Nephron progenitor cell (in vitro differentiated cells): ENCODE measurements around the gene OR10H1.
"Not testable (repeated sequence)": the region's sequence is repeated elsewhere in the genome, so short reads cannot be mapped to it uniquely, and the experiment has no call there.

Experiments used
- DNase-seq: peaks from one replicate; pipeline ENCODE4 v3.0.0; 2021
- H3K27ac Mint-ChIP-seq: 2 replicates; pipeline ENCODE4 v1.8.0; 2021; ENCODE audit warnings: mild to moderate bottlenecking, moderate library complexity, mixed read lengths
- H3K27me3 Mint-ChIP-seq: 2 replicates; pipeline ENCODE4 v1.8.0; 2021; ENCODE audit warnings: mild to moderate bottlenecking, low read depth, mixed read lengths; ENCODE audit not compliant: poor library complexity
- H3K36me3 Mint-ChIP-seq: 2 replicates; pipeline ENCODE4 v1.8.0; 2021; ENCODE audit warnings: low read depth, mixed read lengths
- H3K4me1 Mint-ChIP-seq: 2 replicates; pipeline ENCODE4 v1.8.0; 2021; ENCODE audit warnings: mixed read lengths
- H3K4me3 Mint-ChIP-seq: 2 replicates; pipeline ENCODE4 v1.8.0; 2021; ENCODE audit warnings: mild to moderate bottlenecking, moderate library complexity, mixed read lengths
- H3K9me3 Mint-ChIP-seq: 2 replicates; pipeline ENCODE4 v1.8.0; 2021; ENCODE audit warnings: mild to moderate bottlenecking, moderate library complexity, mixed read lengths
- CTCF ChIP-seq: fragments of 200-600 bp; sonication (generic); IDR thresholded peaks from 2 replicates; pipeline ENCODE4 v1.5.0; 2021; ENCODE audit warnings: antibody characterized with exemption

Gene OR10H1

DNA sequence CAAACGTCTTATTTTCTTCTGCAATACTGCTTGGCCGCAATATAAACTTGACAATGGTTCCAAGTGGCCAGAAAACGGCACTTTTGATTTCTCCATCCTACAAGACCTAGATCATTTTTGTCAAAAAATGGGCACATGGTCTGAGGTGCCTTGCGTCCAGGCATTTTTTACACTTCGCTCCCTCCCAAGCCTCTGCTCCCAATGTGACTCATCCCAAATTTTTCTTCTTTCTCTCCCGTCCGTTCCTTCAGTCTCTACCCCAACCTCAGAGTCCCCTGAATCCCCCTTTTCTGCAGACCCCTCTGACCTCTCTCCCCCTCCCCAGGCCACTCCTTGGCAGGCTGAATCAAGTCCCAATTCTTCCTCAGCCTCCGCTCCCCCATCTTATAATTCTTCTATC, 14.3 kb upstream of the OR10H1 start:
- Mint-ChIP-seq H3K27ac (no peak overlapping the region), H3K9me3 (peaks cover 23% of the 10 kb centered on the region), H3K4me1 (no peaks in the 10 kb centered on the region), H3K27me3 (no peaks in the 10 kb centered on the region), H3K36me3 (no peaks in the 10 kb centered on the region), H3K4me3 (no peak overlapping the region)
- TF ChIP-seq CTCF: no peak
- no peak for DNase-seq

- H3K36me3 Mint-ChIP-seq: no peaks in the 10 kb centered on the region
- no peak overlapping the region for H3K4me3 Mint-ChIP-seq
- DNase-seq: no peak
- H3K27me3 Mint-ChIP-seq: no peaks in the 10 kb centered on the region
- no peak overlapping the region for H3K27ac Mint-ChIP-seq
- TF ChIP-seq CTCF: no peak
- peaks cover 28% of the 10 kb centered on the region for H3K9me3 Mint-ChIP-seq
- H3K4me1 Mint-ChIP-seq: no peaks in the 10 kb centered on the region
Observed at GRCh38 chr19:15829306-15829698, 13.8 kb upstream of the OR10H1 start.

- H3K36me3 Mint-ChIP-seq, H3K4me1 Mint-ChIP-seq, H3K4me3 Mint-ChIP-seq, DNase-seq, H3K27ac Mint-ChIP-seq, H3K27me3 Mint-ChIP-seq: not testable (repeated sequence)
- peaks cover 34% of the 10 kb centered on the region for H3K9me3 Mint-ChIP-seq
Observed at GRCh38 chr19:15828611-15829305, 13.3 kb upstream of the OR10H1 start.

- DNase-seq: no peak
- no peak for TF ChIP-seq CTCF
- Mint-ChIP-seq H3K4me3 (no peak overlapping the region), H3K4me1 (no peaks in the 10 kb centered on the region), H3K36me3 (no peaks in the 10 kb centered on the region), H3K9me3 (peaks cover 39% of the 10 kb centered on the region), H3K27me3 (no peaks in the 10 kb centered on the region), H3K27ac (no peak overlapping the region)
Observed at GRCh38 chr19:15828121-15828610, 12.7 kb upstream of the OR10H1 start.

GRCh38 chr19:15825753-15826152, 10.3 kb upstream of the OR10H1 start:
- H3K27ac Mint-ChIP-seq: no peak overlapping the region
- no peak for DNase-seq
- H3K36me3 Mint-ChIP-seq: no peaks in the 10 kb centered on the region
- no peaks in the 10 kb centered on the region for H3K4me1 Mint-ChIP-seq
- no peaks in the 10 kb centered on the region for H3K27me3 Mint-ChIP-seq
- H3K4me3 Mint-ChIP-seq: no peak overlapping the region
- no peak for TF ChIP-seq CTCF
- H3K9me3 Mint-ChIP-seq: peaks cover 58% of the 10 kb centered on the region

DNA sequence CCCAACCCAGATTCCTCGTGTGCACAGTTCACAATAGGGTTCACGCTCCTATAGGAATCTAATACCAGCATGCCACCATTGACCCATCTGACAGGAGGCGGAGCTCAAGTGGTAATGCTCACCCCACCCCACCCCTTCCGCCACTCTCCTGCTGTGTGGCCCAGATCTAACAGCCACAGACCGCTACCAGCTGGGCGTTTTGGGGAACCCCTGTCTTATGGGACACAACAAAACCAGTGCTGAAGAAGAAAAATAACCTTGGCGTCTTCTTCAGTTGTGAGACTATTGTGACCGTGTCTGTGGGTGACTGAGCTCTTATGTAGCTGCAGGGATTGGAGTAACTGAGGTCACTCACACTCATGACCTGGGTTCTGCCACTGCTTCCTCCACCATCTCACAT, 5.2 kb upstream of the OR10H1 start:
- no peak overlapping the region for H3K27ac Mint-ChIP-seq
- no peaks in the 10 kb centered on the region for H3K36me3 Mint-ChIP-seq
- H3K27me3 Mint-ChIP-seq: no peaks in the 10 kb centered on the region
- DNase-seq: no peak
- no peak overlapping the region for H3K4me3 Mint-ChIP-seq
- no peak for TF ChIP-seq CTCF
- H3K4me1 Mint-ChIP-seq: no peaks in the 10 kb centered on the region
- peaks cover 83% of the 10 kb centered on the region for H3K9me3 Mint-ChIP-seq
